Stimulated activated CD4-positive, alpha-beta T cell treated with anti-CD3 and anti-CD28 coated beads, Interleukin-1b, Interleukin-23, amount 100 ng/mL, for 1 hour (primary cell): ENCODE measurements around the gene KIF13A.

Experiments used
- DNase-seq, 2 donors: peaks; one replicate each; pipeline ENCODE4 v3.0.0-alpha.2; 2020; ENCODE audit warnings: low read depth in 2 of 2

KIF13A gene

GRCh38 chr6:17721671-17722070, 265.8 kb downstream of the KIF13A start:
- no peak for DNase-seq

DNA sequence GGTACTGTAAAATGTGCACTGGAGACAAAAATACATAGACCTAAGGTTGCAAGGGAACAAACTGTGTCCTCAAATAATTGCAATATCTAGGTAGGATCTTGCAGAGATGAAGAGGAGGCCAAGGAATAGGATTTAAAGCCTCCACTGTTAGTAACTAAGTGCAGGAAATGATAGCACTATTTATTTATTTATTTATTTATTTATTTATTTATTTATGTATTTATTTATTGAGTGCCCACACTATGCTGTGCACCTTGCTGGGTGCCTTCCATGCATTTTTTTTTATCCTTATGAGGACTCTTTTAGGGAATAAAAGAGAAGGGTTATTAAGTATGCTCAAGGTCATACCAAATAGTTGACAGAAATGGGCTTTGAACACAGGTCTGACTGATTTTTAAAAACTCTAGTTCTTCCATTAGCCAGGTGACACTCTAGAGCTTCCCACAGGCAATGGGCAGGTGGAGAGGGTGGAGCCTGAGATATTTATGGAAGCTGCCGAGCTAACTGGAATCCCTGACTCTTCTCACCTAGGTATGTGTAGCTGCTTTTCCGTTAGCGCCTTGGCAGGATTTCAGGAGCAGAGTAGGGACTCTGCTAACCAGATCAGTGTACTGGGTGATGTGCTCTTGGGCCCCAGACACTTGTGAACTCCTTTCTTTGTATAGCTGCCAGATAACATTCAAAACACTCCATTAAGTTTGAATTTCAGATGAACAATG, 268.0 kb downstream of the KIF13A start:
- no peak for DNase-seq

GRCh38 chr6:17716221-17716620, 271.2 kb downstream of the KIF13A start:
- no peak for DNase-seq

- DNase-seq = no peak
These were observed 272.3 kb downstream of the KIF13A start for GRCh38 chr6:17714879-17715851.

GRCh38 chr6:17714177-17714576, 273.3 kb downstream of the KIF13A start:
- no peak for DNase-seq

GRCh38 chr6:17712576-17712975, 274.9 kb downstream of the KIF13A start:
- no peak for DNase-seq

- DNase-seq = no peak
These were observed 277.1 kb downstream of the KIF13A start for GRCh38 chr6:17710331-17710730.

GRCh38 chr6:17709476-17709875, 278.0 kb downstream of the KIF13A start:
- no peak for DNase-seq
